H9 (cell line): ENCODE results near the gene EVX2. TPM values are rescaled to one million over a fixed set of nuclear protein-coding genes. Genes with fewer than 3 reads are reported as not detected.

ENCODE experiments used
- DNase-seq: peaks from one replicate; pipeline ENCODE4 v3.0.0-alpha.2; 2017
- H2AFZ ChIP-seq: one replicate; pipeline ENCODE4 v1.6.1; 2013; ENCODE audit warnings: mild to moderate bottlenecking, low read length, control low read depth, moderate library complexity
- H2AK5ac ChIP-seq: 2 replicates; pipeline ENCODE4 v1.6.1; 2013; ENCODE audit warnings: low read length, control low read depth, mixed read lengths; ENCODE audit not compliant: insufficient read length
- H2BK120ac ChIP-seq: one replicate; pipeline ENCODE4 v1.6.1; 2013; ENCODE audit warnings: low read depth, mild to moderate bottlenecking, low read length, control low read depth, inconsistent platforms; ENCODE audit not compliant: poor library complexity, severe bottlenecking
- H2BK12ac ChIP-seq: 2 replicates; pipeline ENCODE4 v1.6.1; 2013; ENCODE audit warnings: low read length, control low read depth, mixed read lengths, low read depth; ENCODE audit not compliant: insufficient read length
- H2BK15ac ChIP-seq: 2 replicates; pipeline ENCODE4 v1.6.1; 2013; ENCODE audit warnings: low read depth, low read length, control low read depth
- H2BK20ac ChIP-seq: one replicate; pipeline ENCODE4 v1.6.1; 2013; ENCODE audit warnings: low read depth, mild to moderate bottlenecking, low read length, control low read depth, inconsistent platforms; ENCODE audit not compliant: poor library complexity, severe bottlenecking
- H2BK5ac ChIP-seq: 2 replicates; pipeline ENCODE4 v1.6.1; 2013; ENCODE audit warnings: low read length, control low read depth, mixed read lengths; ENCODE audit not compliant: insufficient read length
- H3K14ac ChIP-seq: 2 replicates; pipeline ENCODE4 v1.6.1; 2013; ENCODE audit warnings: low read length, control low read depth; ENCODE audit not compliant: insufficient read depth
- H3K18ac ChIP-seq: 2 replicates; pipeline ENCODE4 v1.6.1; 2013; ENCODE audit warnings: low read depth, mild to moderate bottlenecking, mixed read lengths, low read length, control low read depth; ENCODE audit not compliant: insufficient read length
- H3K23ac ChIP-seq: 2 replicates; pipeline ENCODE4 v1.6.1; 2013; ENCODE audit warnings: low read length, control low read depth, mixed read lengths, low read depth; ENCODE audit not compliant: insufficient read length
- H3K23me2 ChIP-seq: 2 replicates; pipeline ENCODE4 v1.6.1; 2013; ENCODE audit warnings: low read depth, mild to moderate bottlenecking, mixed read lengths, low read length, control low read depth; ENCODE audit not compliant: insufficient read length, poor library complexity, severe bottlenecking
- H3K27ac ChIP-seq: 2 replicates; pipeline ENCODE4 v1.5.1; 2013; ENCODE audit warnings: low read length, control low read depth, mixed read lengths, low read depth; ENCODE audit not compliant: insufficient read length
- H3K27me3 ChIP-seq: 2 replicates; pipeline ENCODE4 v1.6.1; 2013; ENCODE audit warnings: low read length, control low read depth, inconsistent platforms; ENCODE audit not compliant: insufficient read depth
- H3K4ac ChIP-seq: 2 replicates; pipeline ENCODE4 v1.6.1; 2013; ENCODE audit warnings: low read depth, mild to moderate bottlenecking, control low read depth, inconsistent platforms, low read length, moderate library complexity
- H3K4me1 ChIP-seq: 2 replicates; pipeline ENCODE4 v1.6.1; 2013; ENCODE audit warnings: low read length, control low read depth, inconsistent platforms; ENCODE audit not compliant: insufficient read depth
- H3K4me2 ChIP-seq: 2 replicates; pipeline ENCODE4 v1.6.1; 2013; ENCODE audit warnings: low read length, control low read depth, mixed read lengths; ENCODE audit not compliant: insufficient read length, insufficient read depth
- H3K56ac ChIP-seq: 2 replicates; pipeline ENCODE4 v1.6.1; 2013; ENCODE audit warnings: low read depth, mild to moderate bottlenecking, mixed read lengths, low read length, control low read depth; ENCODE audit not compliant: insufficient read length
- H3K79me1 ChIP-seq: 2 replicates; pipeline ENCODE4 v1.6.1; 2013; ENCODE audit warnings: low read depth, mild to moderate bottlenecking, moderate library complexity, low read length, control low read depth, inconsistent platforms; ENCODE audit not compliant: insufficient read depth, poor library complexity, severe bottlenecking
- H3K79me2 ChIP-seq: 2 replicates; pipeline ENCODE4 v1.6.1; 2013; ENCODE audit warnings: low read length, control low read depth, inconsistent platforms; ENCODE audit not compliant: insufficient read depth
- H3K9ac ChIP-seq: 2 replicates; pipeline ENCODE4 v1.6.1; 2013; ENCODE audit warnings: low read length, control low read depth, mixed read lengths; ENCODE audit not compliant: insufficient read length; ENCODE audit errors: extremely low read depth
- H3K9me3 ChIP-seq: one replicate; pipeline ENCODE4 v1.6.1; 2013; ENCODE audit warnings: low read depth, low read length, inconsistent platforms; ENCODE audit not compliant: control insufficient read depth
- H3T11ph ChIP-seq: one replicate; pipeline ENCODE4 v1.6.1; 2013; ENCODE audit warnings: mild to moderate bottlenecking, low read length, control low read depth, inconsistent platforms
- H4K20me1 ChIP-seq: one replicate; pipeline ENCODE4 v1.6.1; 2013; ENCODE audit not compliant: control insufficient read depth, insufficient read length, insufficient read depth
- H4K5ac ChIP-seq: 2 replicates; pipeline ENCODE4 v1.6.1; 2013; ENCODE audit warnings: low read depth, mild to moderate bottlenecking, mixed read lengths, low read length, control low read depth; ENCODE audit not compliant: insufficient read length
- H4K8ac ChIP-seq: replicated peaks from 2 replicates; pipeline ENCODE4 v1.6.1; 2013; ENCODE audit warnings: low read length, control low read depth, mixed read lengths, low read depth; ENCODE audit not compliant: insufficient read length
- H4K91ac ChIP-seq: 2 replicates; pipeline ENCODE4 v1.6.1; 2013; ENCODE audit warnings: low read depth, mild to moderate bottlenecking, moderate library complexity, mixed read lengths, low read length, control low read depth; ENCODE audit not compliant: insufficient read length
- H3K27ac Mint-ChIP-seq, 3 experiments: 2 replicates in 2 of 3; 3 replicates in 1 of 3; pipeline ENCODE4 v1.8.0; 2020 to 2021; ENCODE audit warnings: mixed read lengths in 3 of 3, mild to moderate bottlenecking in 1 of 3, moderate library complexity in 1 of 3
- H3K27me3 Mint-ChIP-seq: 2 replicates; pipeline ENCODE4 v1.8.0; 2021; ENCODE audit warnings: low read depth, mild to moderate bottlenecking, moderate library complexity, mixed read lengths
- H3K36me3 Mint-ChIP-seq, 3 experiments: 2 replicates in 2 of 3; 3 replicates in 1 of 3; pipeline ENCODE4 v1.8.0; 2020 to 2021; ENCODE audit warnings: low read depth in 3 of 3, mixed read lengths in 3 of 3; ENCODE audit not compliant: insufficient read depth in 1 of 3
- H3K4me1 Mint-ChIP-seq, 2 experiments: 2 replicates each; pipeline ENCODE4 v1.8.0; 2020; ENCODE audit warnings: mixed read lengths in 2 of 2
- H3K4me3 Mint-ChIP-seq, 2 experiments: 2 replicates in 1 of 2; 3 replicates in 1 of 2; pipeline ENCODE4 v1.8.0; 2020 to 2021; ENCODE audit warnings: mild to moderate bottlenecking in 2 of 2, mixed read lengths in 2 of 2, moderate library complexity in 1 of 2
- H3K9me3 Mint-ChIP-seq, 2 experiments: 2 replicates in 1 of 2; 3 replicates in 1 of 2; pipeline ENCODE4 v1.8.0; 2020; ENCODE audit warnings: mild to moderate bottlenecking in 2 of 2, mixed read lengths in 2 of 2, moderate library complexity in 1 of 2
- CTCF ChIP-seq: fragments of 200-600 bp; sonication (generic); conservative IDR thresholded peaks from 3 replicates; pipeline ENCODE4 v1.8.0; 2021; ENCODE audit warnings: antibody characterized with exemption, mild to moderate bottlenecking
- WGBS: extraction: QIAGEN DNeasy Blood & Tissue Kit; methylation state at CpG from one replicate; pipeline ENCODE4 v1.1.7; 2013; ENCODE audit warnings: missing lambda C conversion rate, low lambda C conversion rate, mixed read lengths; ENCODE audit not compliant: insufficient read length; ENCODE audit errors: extremely low coverage; 5-methylcytosine and 5-hydroxymethylcytosine counted together
- total RNA-seq: library from RNA; stranded (reverse); gene quantifications from 2 replicates; pipeline ENCODE4 v1.2.1, GENCODE V29; 2021

The EVX2 gene
- total RNA-seq, 1 experiment from 2014 or later = not detected

- peaks cover 5 to 15% of the 10 kb centered on the region in 2 experiments; a peak in 4 of 5 replicates for H3K9me3 Mint-ChIP-seq
- H3K27ac ChIP-seq = no peak overlapping the region
- no peaks in the 10 kb centered on the region for H4K20me1 ChIP-seq
- H3K79me1 ChIP-seq = no peaks in the 10 kb centered on the region
- no peak overlapping the region for H3K9ac ChIP-seq
- no peak overlapping the region for H2BK5ac ChIP-seq
- H3K4me1 ChIP-seq = no peaks in the 10 kb centered on the region
- peaks cover 93% of the 10 kb centered on the region for H3K27me3 ChIP-seq
- H4K5ac ChIP-seq = no peak overlapping the region
- H3K4me2 ChIP-seq = no peak overlapping the region
- TF ChIP-seq CTCF = no peak
- H3T11ph ChIP-seq = no peak overlapping the region
- no peak overlapping the region for H2AK5ac ChIP-seq
- H3K23me2 ChIP-seq = no peaks in the 10 kb centered on the region
- no peak overlapping the region for H3K14ac ChIP-seq
- H3K27me3 Mint-ChIP-seq = peaks cover 96% of the 10 kb centered on the region
- no peak overlapping the region for H3K56ac ChIP-seq
- no peaks in the 10 kb centered on the region; a peak in 2 of 7 replicates for H3K36me3 Mint-ChIP-seq
- H4K8ac ChIP-seq = no peak overlapping the region
- H2BK12ac ChIP-seq = no peak overlapping the region
- no peaks in the 10 kb centered on the region for H3K9me3 ChIP-seq
- H3K4ac ChIP-seq = no peak overlapping the region
- no peak overlapping the region for H3K23ac ChIP-seq
- peak; percentile 44 for DNase-seq
- H3K79me2 ChIP-seq = no peaks in the 10 kb centered on the region
- no CpG with 5 or more reads among the region's 17 CpGs for WGBS
- peak overlapping the region in 1 of 2 experiments; percentile 75; a peak in 1 of 5 replicates for H3K4me3 Mint-ChIP-seq
- no peak overlapping the region for H3K18ac ChIP-seq
- H4K91ac ChIP-seq = no peak overlapping the region
- H3K4me1 Mint-ChIP-seq = peaks cover 19 to 39% of the 10 kb centered on the region in 2 experiments
- H2BK15ac ChIP-seq = no peak overlapping the region
- H2BK120ac ChIP-seq = no peak overlapping the region
- H3K27ac Mint-ChIP-seq = no peak overlapping the region
- no peak overlapping the region for H2BK20ac ChIP-seq
- H2AFZ ChIP-seq = no peak overlapping the region
These were observed 20.1 kb upstream of the EVX2 start for GRCh38 chr2:176103742-176104315.
